HG02938 (cell line): ENCODE measurements around the gene SPHK1.

Experiments used
- ATAC-seq: cut with Tn5 transposase; IDR thresholded peaks from one replicate; pipeline ENCODE4 v1.9.1; 2021; ENCODE audit warnings: mild to moderate bottlenecking, moderate library complexity; ENCODE audit not compliant: unreplicated experiment

Gene SPHK1

DNA sequence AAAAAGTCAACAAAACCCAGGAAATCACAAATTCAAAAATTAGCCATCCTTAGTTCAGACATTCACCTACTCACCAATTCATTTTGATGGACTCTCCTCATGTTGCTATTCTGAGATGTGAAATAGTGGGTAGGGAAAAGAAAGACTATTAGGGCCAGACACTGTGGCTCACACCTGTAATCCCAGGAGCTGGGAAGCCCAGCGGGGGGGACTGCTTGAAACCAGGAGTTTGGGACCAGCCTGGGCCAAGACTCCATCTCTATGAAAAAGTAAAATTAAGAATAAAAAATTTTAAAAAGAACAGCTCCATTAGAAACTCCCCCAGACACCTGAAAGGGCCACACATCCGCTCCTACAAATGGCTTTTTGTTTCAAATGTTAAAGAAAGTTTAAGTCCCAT, 47.1 kb downstream of the SPHK1 start:
- no peak for ATAC-seq

DNA sequence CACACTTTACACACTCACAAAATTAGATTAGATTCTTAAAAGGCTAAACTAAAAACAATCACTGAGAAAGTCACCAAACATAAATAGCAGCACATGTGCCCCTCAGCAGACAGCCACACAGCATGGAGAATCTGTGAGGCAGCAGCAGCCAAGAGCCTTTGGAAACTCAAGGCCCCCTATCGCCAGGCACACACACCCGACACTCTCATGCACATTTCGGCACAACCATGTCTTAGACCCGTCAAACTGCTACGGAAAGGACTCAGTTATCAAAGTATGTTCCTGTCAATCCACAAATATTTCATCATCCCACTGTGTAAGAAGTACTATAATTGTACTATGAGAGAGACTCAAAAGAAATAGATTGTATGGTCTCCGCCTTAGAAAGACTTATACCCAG, 47.6 kb downstream of the SPHK1 start:
- ATAC-seq: no peak

DNA sequence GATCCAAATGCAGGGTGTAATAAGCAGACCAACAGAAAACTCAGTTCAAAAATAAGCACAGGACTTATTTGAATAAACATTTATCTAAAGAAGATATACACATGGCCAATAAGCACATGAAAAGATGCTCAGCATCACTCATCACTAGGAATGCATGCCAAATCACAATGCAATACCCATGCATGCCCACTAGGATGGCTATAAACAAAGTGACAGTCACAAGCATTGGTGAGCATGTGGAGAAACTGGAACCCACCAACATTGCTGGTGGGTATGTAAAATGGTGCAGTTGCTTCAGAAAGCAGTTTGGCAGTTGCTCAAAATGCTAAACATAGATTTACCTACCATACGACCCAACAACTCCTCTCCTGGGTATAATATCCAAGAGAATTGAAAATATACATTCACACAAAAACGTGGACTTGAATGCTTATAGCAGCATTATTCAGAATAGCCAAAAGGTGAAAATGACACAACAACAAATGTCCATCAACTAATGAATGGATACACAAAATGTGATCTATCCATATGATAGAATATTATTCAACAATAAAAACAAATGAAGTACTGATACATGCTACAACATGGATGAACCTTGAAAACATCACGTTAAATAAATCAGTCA, 48.4 kb downstream of the SPHK1 start:
- no peak for ATAC-seq

DNA sequence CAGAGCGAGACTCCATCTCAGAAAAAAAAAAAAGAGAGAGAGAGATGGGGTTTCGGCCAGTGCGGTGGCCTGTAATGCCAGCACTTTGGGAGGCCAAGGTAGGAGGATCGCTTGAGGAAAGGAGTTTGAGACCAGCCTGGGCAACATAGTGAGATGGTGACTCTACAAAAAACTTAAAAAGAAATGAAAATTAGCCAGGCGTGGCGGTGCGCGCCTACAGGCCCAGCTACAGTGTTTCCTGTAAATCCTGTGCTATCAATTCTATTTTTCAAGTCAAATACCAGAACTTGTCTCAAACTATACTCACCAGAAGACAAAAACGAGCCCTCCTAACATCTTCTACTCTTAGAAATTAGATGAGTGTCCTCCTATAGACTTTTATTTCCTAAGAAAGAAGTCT, 49.3 kb downstream of the SPHK1 start:
- ATAC-seq: no peak

DNA sequence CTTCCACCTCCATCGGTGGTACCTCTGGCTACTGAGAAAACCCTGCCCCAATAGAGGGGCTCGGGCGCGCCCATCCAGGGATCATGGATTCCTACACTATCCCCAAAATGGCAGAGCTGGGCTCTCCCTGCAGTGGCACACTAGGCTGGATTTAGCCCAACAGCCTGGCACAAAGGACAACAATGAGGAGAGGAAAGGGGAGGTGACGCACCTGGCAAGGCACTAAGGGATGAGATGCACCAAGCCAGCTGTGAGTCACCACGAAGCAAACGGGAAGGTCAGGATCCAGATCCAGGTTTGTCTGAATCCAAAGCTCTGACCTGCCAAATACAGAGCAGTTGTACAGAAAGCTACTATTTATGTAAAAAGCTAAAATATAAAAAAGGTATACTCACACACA, 50.5 kb downstream of the SPHK1 start:
- no peak for ATAC-seq

DNA sequence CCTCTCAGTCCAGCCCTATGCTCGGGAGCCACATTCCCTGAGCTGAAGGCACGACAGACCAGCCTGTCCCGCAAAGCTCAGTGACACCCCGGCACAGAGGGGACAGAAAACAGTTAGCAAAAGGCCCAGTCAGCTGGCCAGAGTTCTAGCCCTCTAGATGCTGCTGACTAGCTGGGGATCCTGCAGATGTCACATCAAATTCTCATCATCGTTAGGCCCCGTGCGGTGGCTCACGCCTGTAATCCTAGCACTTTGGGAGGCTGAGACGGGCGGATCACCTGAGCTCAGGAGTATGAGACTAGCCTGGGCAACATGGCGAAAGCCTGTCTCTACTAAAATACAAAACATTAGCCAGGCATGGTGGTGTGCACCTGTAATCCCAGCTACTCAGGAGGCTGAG, 51.3 kb downstream of the SPHK1 start:
- no peak for ATAC-seq
